ENCODE results near the gene SLAMF8.
A peak's percentile ranks its signal among the peaks of the same experiment; 100 is the strongest.

Gene SLAMF8

GRCh38 chr1:159827549-159827948 lies 876 bp downstream of the SLAMF8 start:
- DNase-seq (ENCODE audit: low read depth in 1 of 2, low spot score in 1 of 2) = no peak
- Histone ChIP-seq H3K27me3 (ENCODE audit: insufficient read depth, poor library complexity, severe bottlenecking) (no peaks in the 10 kb centered on the region), H3K27ac (replicated peaks) (no peak overlapping the region), H3K4me3 (replicated peaks; ENCODE audit: insufficient read depth, low read length) (no peak overlapping the region)
- no peak for TF ChIP-seq SPI1 (IDR thresholded peaks at IDR 0.05; ENCODE audit: borderline replicate concordance, low read depth)
- no peak for TF ChIP-seq POLR2AphosphoS5 (IDR thresholded peaks at IDR 0.05; ENCODE audit: low read depth)

- TF ChIP-seq GABPA (IDR thresholded peaks at IDR 0.05; ENCODE audit: low read depth) = no peak
- TF ChIP-seq POLR2AphosphoS5 (IDR thresholded peaks at IDR 0.05; ENCODE audit: low read depth) = no peak
- TF ChIP-seq CTCF (IDR thresholded peaks at IDR 0.05; ENCODE audit: insufficient read depth, low read length) = no peak
- no peak for TF ChIP-seq REST (IDR thresholded peaks at IDR 0.05; ENCODE audit: insufficient replicate concordance, low read depth)
- TF ChIP-seq SPI1 (IDR thresholded peaks at IDR 0.05; ENCODE audit: borderline replicate concordance, low read depth) = no peak
- no peaks in the 10 kb centered on the region for H3K27me3 ChIP-seq (ENCODE audit: insufficient read depth, poor library complexity, severe bottlenecking)
- no peak overlapping the region for H3K27ac ChIP-seq (replicated peaks)
- no peak overlapping the region for H3K4me3 ChIP-seq (replicated peaks; ENCODE audit: insufficient read depth, low read length)
- DNase-seq (ENCODE audit: low read depth in 1 of 2, low spot score in 1 of 2) = no peak
These were observed 1.5 kb downstream of the SLAMF8 start for GRCh38 chr1:159828176-159828575.

GRCh38 chr1:159828581-159829272 lies 2.1 kb downstream of the SLAMF8 start:
- TF ChIP-seq SPI1 (IDR thresholded peaks at IDR 0.05; ENCODE audit: borderline replicate concordance, low read depth) (no peak), POLR2AphosphoS5 (IDR thresholded peaks at IDR 0.05; ENCODE audit: low read depth) (no peak), REST (IDR thresholded peaks at IDR 0.05; ENCODE audit: insufficient replicate concordance, low read depth) (no peak), CTCF (IDR thresholded peaks at IDR 0.05; ENCODE audit: insufficient read depth, low read length) (no peak), GABPA (IDR thresholded peaks at IDR 0.05; ENCODE audit: low read depth) (no peak)
- H3K4me3 ChIP-seq (replicated peaks; ENCODE audit: insufficient read depth, low read length) = no peak overlapping the region
- H3K27ac ChIP-seq (replicated peaks) = no peak overlapping the region
- H3K27me3 ChIP-seq (ENCODE audit: insufficient read depth, poor library complexity, severe bottlenecking) = no peaks in the 10 kb centered on the region
- no peak for DNase-seq (ENCODE audit: low read depth in 1 of 2, low spot score in 1 of 2)

GRCh38 chr1:159829273-159829634 lies 2.6 kb downstream of the SLAMF8 start:
- Histone ChIP-seq H3K4me3 (replicated peaks; ENCODE audit: insufficient read depth, low read length) (no peak overlapping the region), H3K27me3 (ENCODE audit: insufficient read depth, poor library complexity, severe bottlenecking) (no peaks in the 10 kb centered on the region), H3K27ac (replicated peaks) (no peak overlapping the region)
- peak; percentile 61 to 80 for DNase-seq (ENCODE audit: low read depth in 1 of 2, low spot score in 1 of 2)
- TF ChIP-seq CTCF (IDR thresholded peaks at IDR 0.05; ENCODE audit: insufficient read depth, low read length) (peak; percentile 47), REST (IDR thresholded peaks at IDR 0.05; ENCODE audit: insufficient replicate concordance, low read depth) (no peak), SPI1 (IDR thresholded peaks at IDR 0.05; ENCODE audit: borderline replicate concordance, low read depth) (peak; percentile 69), POLR2AphosphoS5 (IDR thresholded peaks at IDR 0.05; ENCODE audit: low read depth) (no peak)

Data from HL-60 (cell line).